ENCODE results near the gene PRDM8.

The PRDM8 gene

DNA sequence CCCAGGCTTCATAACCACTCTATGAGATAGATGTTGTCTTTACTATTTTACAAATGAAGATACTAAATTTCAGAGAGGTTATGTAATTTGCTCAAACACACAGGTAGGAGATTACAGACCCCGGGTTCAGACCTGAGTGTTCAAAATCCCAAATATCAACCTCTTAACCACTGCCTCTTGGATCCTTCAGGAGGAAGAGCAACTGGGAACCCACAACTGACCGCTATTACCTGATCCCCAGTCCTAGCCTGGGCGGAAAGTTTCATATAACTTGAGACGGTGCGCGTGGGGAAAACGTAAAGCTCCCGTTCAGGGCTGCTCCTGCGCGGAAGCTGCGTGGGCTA is 8.9 kb upstream of the PRDM8 start:
- no peak overlapping the region for H3K4me3 ChIP-seq (ENCODE audit: low read depth, low read length)
- no peak for DNase-seq (ENCODE audit: low read depth)
- TF ChIP-seq, protein P1, sequence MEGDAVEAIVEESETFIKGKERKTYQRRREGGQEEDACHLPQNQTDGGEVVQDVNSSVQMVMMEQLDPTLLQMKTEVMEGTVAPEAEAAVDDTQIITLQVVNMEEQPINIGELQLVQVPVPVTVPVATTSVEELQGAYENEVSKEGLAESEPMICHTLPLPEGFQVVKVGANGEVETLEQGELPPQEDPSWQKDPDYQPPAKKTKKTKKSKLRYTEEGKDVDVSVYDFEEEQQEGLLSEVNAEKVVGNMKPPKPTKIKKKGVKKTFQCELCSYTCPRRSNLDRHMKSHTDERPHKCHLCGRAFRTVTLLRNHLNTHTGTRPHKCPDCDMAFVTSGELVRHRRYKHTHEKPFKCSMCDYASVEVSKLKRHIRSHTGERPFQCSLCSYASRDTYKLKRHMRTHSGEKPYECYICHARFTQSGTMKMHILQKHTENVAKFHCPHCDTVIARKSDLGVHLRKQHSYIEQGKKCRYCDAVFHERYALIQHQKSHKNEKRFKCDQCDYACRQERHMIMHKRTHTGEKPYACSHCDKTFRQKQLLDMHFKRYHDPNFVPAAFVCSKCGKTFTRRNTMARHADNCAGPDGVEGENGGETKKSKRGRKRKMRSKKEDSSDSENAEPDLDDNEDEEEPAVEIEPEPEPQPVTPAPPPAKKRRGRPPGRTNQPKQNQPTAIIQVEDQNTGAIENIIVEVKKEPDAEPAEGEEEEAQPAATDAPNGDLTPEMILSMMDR (conservative IDR thresholded peaks at IDR 0.05; ENCODE audit: low read depth, low read length) = no peak

DNA sequence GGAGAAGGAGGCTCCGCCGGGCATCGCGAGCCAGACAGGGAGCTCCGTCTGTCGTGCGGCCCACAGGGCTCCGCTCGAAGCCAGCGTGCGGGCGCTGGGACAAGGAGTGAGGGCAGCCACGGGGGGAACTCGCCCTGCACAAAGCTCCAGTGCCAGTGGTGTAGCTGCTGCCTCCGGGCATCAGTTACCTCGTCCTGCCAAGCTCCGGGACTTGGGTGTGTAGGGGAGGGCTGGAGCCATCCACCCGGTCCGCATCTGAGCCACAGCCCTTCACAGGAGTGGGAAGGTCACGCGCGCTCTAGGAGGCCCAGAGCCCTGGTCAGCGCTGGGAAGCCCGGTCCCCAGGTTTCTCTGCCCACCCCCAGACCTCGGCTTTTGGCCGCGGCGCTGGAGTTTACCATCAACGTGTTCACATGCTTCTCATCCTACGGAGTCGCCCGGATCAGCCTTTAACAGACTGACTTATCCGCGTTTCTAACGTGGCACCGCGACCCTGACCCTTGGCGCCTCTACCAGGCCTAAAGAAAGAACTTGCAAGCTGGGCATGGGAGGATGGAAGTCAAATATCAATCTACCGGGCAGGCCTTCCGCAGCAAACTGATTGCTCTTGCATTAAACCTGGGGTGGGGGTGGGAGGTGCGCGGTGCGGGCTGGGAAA is 8.4 kb upstream of the PRDM8 start:
- TF ChIP-seq, protein P1 (conservative IDR thresholded peaks at IDR 0.05; ENCODE audit: low read depth, low read length) = no peak
- H3K4me3 ChIP-seq (ENCODE audit: low read depth, low read length) = no peak overlapping the region
- DNase-seq (ENCODE audit: low read depth) = no peak

DNA sequence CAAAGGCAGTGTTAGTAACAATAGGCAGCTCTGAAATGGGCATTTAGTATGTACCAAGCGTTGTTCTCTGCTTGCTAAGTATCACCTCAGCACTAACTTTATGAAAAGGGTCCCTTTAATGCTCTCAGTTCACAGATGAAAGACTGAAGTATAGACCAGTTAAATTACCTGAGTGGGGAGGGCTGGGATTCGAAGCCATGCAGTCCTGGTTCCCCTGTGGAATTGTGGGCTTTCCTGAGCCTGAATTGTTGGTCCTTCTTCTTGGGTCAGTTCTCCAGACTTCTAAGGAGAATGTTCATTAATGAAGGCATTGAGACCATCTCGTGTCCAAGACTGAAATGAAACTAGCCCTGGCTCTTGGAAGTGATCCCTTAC is 7.7 kb upstream of the PRDM8 start:
- no peak overlapping the region for H3K4me3 ChIP-seq (ENCODE audit: low read depth, low read length)
- no peak for DNase-seq (ENCODE audit: low read depth)
- TF ChIP-seq, protein P1 (conservative IDR thresholded peaks at IDR 0.05; ENCODE audit: low read depth, low read length) = no peak

DNA sequence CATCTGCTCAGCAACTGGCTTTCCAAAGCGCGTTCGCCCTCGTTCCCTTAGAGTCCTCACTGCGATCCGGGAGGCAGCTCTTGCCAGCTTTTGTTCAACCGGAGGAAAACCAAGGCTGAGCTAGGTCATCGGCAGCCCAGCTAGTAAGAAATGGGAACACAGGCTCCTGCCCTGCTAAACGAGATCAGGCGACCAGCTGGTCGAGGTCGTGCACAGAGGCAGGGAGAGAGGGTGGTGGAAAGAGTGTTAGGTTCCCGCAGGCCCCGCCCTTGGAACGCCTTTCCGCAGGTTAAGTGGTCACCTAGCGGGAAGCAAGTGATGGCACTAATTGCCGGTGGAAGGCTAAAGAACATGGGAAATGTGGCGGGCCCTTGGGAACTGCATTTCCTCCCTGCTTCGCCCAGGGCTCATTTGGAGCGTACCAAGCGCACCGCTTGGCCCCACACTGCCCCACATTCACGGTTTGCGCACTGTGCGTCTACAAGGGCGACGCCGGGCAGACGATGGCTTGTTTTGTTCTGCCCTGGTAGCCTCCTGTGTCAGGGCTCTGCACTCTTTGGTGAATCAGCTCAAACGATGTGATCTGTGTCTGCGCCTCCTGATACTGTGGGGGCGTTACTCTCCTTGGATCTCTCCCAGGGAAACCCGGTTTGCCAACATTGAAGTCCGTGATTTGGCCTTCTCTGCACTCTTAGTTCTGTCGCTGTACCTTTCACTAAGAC is 7.2 kb upstream of the PRDM8 start:
- DNase-seq (ENCODE audit: low read depth) = no peak
- H3K4me3 ChIP-seq (ENCODE audit: low read depth, low read length) = peak overlapping the region; percentile 9
- TF ChIP-seq, protein P1 (conservative IDR thresholded peaks at IDR 0.05; ENCODE audit: low read depth, low read length) = no peak

DNA sequence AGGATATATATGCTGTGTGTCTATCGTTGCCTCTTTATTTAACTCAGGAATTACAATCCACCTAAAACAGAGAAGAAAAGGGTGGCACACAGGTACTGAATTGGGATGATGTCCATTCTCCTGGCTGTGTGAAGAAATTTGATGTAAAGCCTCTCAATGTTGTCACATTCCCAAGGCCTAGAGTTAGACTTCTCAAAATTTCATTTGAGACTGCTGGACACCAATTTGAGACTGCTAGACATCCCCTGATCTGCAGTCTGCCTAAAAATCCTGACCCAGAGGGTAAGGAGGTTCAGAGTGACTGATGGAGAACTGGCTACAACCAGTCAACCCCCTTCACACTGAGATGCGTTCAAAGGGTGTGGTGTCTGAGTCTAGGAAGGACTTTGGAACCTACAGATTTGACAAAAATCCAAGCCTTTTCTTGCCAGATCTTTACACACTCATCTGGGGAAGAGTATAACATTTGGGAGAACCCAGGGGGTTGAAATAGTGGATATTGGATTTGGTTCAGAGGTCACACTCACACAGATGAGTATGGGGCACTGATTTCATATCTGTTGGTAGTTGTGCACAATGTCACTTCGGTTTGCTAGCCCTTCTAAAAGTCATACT is 4.9 kb upstream of the PRDM8 start:
- no peak for DNase-seq (ENCODE audit: low read depth)
- H3K4me3 ChIP-seq (ENCODE audit: low read depth, low read length) = no peak overlapping the region

DNA sequence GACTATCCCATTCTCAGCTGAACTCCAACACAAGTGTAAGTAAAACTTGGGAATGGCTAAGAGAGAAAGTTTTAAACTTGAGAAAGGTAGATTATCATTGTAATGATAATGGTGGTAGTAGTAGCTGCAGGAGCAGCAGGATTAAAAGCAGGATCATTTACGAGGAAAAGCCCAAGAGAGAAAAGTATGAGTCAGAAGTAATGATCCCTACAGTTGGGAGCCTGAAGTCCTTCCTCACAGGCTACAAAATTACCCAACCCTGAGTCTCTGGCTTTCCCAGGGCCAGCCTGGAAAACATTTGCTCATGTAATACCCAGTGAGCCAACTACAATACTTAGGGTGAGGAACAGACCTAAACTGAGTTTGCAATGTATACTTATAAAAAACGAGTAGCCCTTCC is 4.4 kb upstream of the PRDM8 start:
- H3K4me3 ChIP-seq (ENCODE audit: low read depth, low read length) = no peak overlapping the region
- TF ChIP-seq, protein P1 (conservative IDR thresholded peaks at IDR 0.05; ENCODE audit: low read depth, low read length) = no peak
- DNase-seq (ENCODE audit: low read depth) = no peak

More for the DNA sequence above, 4.9 kb upstream of the PRDM8 start:
- TF ChIP-seq, protein P1 (conservative IDR thresholded peaks at IDR 0.05; ENCODE audit: low read depth, low read length) = no peak
